Psoas muscle (tissue), 8 donors: ENCODE results near the gene RSKR. TPM values are rescaled to one million over a fixed set of nuclear protein-coding genes. Genes with fewer than 3 reads are reported as not detected.
"Not testable (repeated sequence)": the region's sequence is repeated elsewhere in the genome, so short reads cannot be mapped to it uniquely, and the experiment has no call there.

Experiments used
- ATAC-seq, 4 donors: fragments of 200-7000 bp; cut with Tn5 transposase; one replicate each; pipeline ENCODE4 v1.9.1; 2020; ENCODE audit warnings: moderate library complexity in 3 of 4, mild to moderate bottlenecking in 2 of 4
- DNase-seq, 2 donors: peaks; one replicate each; pipeline ENCODE4 v3.0.0-alpha.2; 2020
- H3K27ac ChIP-seq: fragments of 200-600 bp; one replicate; pipeline ENCODE4 v1.8.0; 2022
- H3K27me3 ChIP-seq, 3 donors: fragments of 200-600 bp in 1 of 3; one replicate each; pipeline versions ENCODE4 v1.6.1 to v1.8.0; 2013 to 2022; ENCODE audit warnings: low read length in 2 of 3, mild to moderate bottlenecking in 2 of 3, moderate library complexity in 1 of 3; ENCODE audit not compliant: insufficient read depth in 3 of 3
- H3K36me3 ChIP-seq, 2 donors: fragments of 200-600 bp in 1 of 2; one replicate each; pipeline versions ENCODE4 v1.6.1 to v1.8.0; 2013 to 2022; ENCODE audit warnings: low read depth in 1 of 2, mild to moderate bottlenecking in 1 of 2, moderate library complexity in 1 of 2; ENCODE audit not compliant: insufficient read depth in 1 of 2
- H3K4me1 ChIP-seq: fragments of 200-600 bp; one replicate; pipeline ENCODE4 v1.8.0; 2022
- H3K4me3 ChIP-seq: fragments of 200-600 bp; one replicate; pipeline ENCODE4 v1.8.0; 2022; ENCODE audit warnings: mild to moderate bottlenecking
- H3K9me3 ChIP-seq: fragments of 200-600 bp; one replicate; pipeline ENCODE4 v1.8.0; 2022
- WGBS, 3 donors: extraction: QIAGEN DNeasy Blood & Tissue Kit; methylation state at CpG; one replicate each; pipeline versions ENCODE4 v1.1.6 to v1.1.7; 2013; 5-methylcytosine and 5-hydroxymethylcytosine counted together
- intact Hi-C, 2 donors: fragments of 100-400 bp; cut with DNase I; formaldehyde crosslinking; loops; one replicate each; pipeline versions ENCODE4 v1.11.0 to v1.14.2; 2022
- polyA plus RNA-seq, 3 donors: library from polyadenylated mRNA; stranded (reverse); fragments of 200-250 nt; gene quantifications; one replicate each; pipeline ENCODE4 v1.2.3, GENCODE V29; 2013
- total RNA-seq, 4 donors: library from RNA; stranded (reverse); fragmentation: NEBNext Ultra II Directional in 2 of 4; extraction: Animal tissue kit (Norgen Biotek cat#: 25700) in 2 of 4; gene quantifications; one replicate each; pipeline versions ENCODE4 v1.2.1 to v1.2.4, GENCODE V29; 2021 to 2023
- TF ChIP-seq, protein P1 (sequence below): fragments of 200-600 bp; IDR thresholded peaks from one replicate; pipeline ENCODE4 v1.8.0; 2022; ENCODE audit warnings: antibody characterized with exemption
- donor health status: healthy with polysubstance abuse.
- donor health status: DM: no; HTN: no; CAD: no; lungs with moderate emphysema.
- donor health status: Bipolar disorder and iron deficiency.
- donor health status: healthy.
- donor health status: DM: yes; HTN: yes; CAD: no.
- donor health status: DM: no; HTN: no; CAD: no.
- donor health status: DM: no; HTN: no; CAD: no.
- donor health status: DM: yes; HTN: yes; CAD: no.

The RSKR gene
- total and polyA plus RNA-seq, 7 donors = 2.0 to 7.6 (median 4.3) TPM

DNA sequence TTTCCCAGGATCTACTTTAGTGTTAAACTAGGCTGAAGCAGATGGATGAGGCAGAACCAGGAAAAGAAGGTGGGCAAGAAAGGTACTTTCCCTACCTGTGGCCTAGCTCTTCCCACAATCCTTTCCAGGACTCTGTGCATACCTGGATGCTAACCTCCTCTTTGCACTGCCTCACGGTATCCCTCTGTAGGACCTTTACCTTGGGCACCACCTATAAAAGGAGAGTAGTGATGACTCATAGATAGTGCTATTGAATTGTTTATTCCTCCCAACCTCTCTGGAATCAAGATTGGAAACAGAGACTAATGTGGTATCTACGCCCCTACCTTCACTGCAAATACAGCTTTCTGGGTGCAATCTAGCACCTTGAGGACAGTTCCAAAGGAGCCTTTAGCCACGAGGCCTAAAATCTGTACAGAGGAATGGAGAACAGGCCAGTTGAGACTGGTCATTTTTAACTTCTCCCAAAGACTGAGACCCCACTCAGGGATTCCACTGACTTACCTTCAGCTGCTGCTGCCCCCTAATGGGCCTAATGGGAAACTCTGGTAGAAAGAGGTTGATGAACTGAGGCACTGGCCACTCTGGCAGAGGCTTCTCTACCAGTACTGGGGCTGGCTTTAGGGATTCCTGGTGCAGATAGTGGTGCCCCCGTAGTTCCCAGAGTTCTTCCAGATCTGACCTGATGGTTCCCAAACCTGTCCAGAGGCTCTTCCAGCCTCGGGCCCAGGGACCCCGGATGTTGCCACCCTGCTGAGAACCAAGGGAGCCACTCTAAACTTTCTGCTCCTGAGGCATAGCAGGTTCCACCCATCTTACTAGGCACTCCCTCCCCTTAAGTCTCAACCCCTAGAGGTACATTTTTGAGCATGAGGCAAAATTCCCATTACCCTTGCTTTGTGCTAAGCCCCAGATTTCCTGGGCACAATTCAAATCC is 781 bp downstream of the RSKR start:
- no peak overlapping the region for H3K27ac ChIP-seq
- ATAC-seq = peak in 2 of 4 donors; percentile 55 to 57
- no peaks in the 10 kb centered on the region for H3K9me3 ChIP-seq
- TF ChIP-seq, protein P1, sequence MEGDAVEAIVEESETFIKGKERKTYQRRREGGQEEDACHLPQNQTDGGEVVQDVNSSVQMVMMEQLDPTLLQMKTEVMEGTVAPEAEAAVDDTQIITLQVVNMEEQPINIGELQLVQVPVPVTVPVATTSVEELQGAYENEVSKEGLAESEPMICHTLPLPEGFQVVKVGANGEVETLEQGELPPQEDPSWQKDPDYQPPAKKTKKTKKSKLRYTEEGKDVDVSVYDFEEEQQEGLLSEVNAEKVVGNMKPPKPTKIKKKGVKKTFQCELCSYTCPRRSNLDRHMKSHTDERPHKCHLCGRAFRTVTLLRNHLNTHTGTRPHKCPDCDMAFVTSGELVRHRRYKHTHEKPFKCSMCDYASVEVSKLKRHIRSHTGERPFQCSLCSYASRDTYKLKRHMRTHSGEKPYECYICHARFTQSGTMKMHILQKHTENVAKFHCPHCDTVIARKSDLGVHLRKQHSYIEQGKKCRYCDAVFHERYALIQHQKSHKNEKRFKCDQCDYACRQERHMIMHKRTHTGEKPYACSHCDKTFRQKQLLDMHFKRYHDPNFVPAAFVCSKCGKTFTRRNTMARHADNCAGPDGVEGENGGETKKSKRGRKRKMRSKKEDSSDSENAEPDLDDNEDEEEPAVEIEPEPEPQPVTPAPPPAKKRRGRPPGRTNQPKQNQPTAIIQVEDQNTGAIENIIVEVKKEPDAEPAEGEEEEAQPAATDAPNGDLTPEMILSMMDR = peak; percentile 54
- intact Hi-C loops = loop anchor here (2.0 to 5.0 kb wide), 2 partner anchors 116 to 118 kb away; no protein-coding TSS in a partner anchor
- no peaks in the 10 kb centered on the region for H3K4me1 ChIP-seq
- WGBS, 3 donors = 78 to 81% (median 81%) methylated on average over 6 of the region's 6 CpGs
- no peaks in the 10 kb centered on the region for H3K27me3 ChIP-seq
- DNase-seq = no peak
- H3K4me3 ChIP-seq = no peak overlapping the region
- peaks cover 20 to 98% of the 10 kb centered on the region in 2 donors for H3K36me3 ChIP-seq

DNA sequence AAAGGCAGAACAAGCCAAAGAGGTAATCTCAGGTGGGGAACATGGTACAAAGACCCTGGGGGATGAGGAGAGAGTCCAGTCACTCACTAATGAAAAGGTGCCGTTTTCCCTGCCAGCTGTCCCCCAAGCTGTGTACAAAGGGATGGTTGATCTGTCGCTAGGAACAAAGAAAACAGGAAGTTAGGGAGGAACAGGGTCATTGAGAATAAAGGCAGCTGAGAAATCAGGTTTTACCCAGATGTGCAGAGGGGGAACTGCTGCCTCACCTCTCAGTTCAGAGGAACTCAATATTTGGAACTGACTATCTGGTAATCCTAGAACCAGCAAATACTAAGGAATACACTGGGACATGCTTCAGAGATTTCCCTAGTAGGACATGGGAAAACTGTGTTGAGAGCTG is 1.5 kb downstream of the RSKR start:
- Histone ChIP-seq H3K27ac (no peak overlapping the region), H3K9me3 (no peaks in the 10 kb centered on the region), H3K4me1 (no peaks in the 10 kb centered on the region), H3K4me3 (no peak overlapping the region), H3K36me3 (peaks cover 20 to 95% of the 10 kb centered on the region in 2 donors), H3K27me3 (no peaks in the 10 kb centered on the region)
- DNase-seq = no peak
- WGBS, 3 donors = 56 to 79% (median 69%) methylated on average over 2 of the region's 2 CpGs
- ATAC-seq = no peak
- intact Hi-C loops = loop anchor here (2.0 to 5.0 kb wide), 2 partner anchors 115 to 118 kb away; no protein-coding TSS in a partner anchor
- TF ChIP-seq, protein P1 = no peak

DNA sequence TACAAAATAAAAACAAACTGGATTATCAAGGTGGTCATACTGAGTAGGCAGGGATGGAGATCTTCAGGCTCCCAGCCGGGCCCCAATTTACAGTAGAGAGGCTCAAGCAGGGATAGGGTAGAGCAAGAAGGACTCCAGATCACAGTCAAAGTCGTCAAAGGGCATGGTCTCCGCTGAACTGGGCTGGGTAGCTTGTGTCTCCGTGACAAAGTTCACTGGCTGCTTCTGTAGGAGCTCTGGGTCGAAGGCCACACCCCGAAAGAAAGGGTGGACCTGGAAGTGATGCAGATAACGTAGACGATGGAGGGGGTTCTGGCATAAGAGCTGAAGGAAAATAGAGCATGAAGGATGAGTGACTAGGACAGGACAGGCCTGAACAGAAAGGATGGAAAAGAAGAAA is 3.6 kb downstream of the RSKR start:
- Histone ChIP-seq H3K36me3 (peaks cover 6 to 73% of the 10 kb centered on the region in 2 donors), H3K4me1 (no peaks in the 10 kb centered on the region), H3K27me3 (no peaks in the 10 kb centered on the region), H3K27ac (no peak overlapping the region), H3K9me3 (no peaks in the 10 kb centered on the region), H3K4me3 (no peak overlapping the region)
- TF ChIP-seq, protein P1 = no peak
- WGBS, 3 donors = 87 to 91% (median 87%) methylated on average over 8 of the region's 8 CpGs
- ATAC-seq (no peak), DNase-seq (no peak)
- intact Hi-C loops = loop anchor here in 1 of 2 donors (5.0 kb wide), 1 partner anchor 113 kb away; no protein-coding TSS in a partner anchor

DNA sequence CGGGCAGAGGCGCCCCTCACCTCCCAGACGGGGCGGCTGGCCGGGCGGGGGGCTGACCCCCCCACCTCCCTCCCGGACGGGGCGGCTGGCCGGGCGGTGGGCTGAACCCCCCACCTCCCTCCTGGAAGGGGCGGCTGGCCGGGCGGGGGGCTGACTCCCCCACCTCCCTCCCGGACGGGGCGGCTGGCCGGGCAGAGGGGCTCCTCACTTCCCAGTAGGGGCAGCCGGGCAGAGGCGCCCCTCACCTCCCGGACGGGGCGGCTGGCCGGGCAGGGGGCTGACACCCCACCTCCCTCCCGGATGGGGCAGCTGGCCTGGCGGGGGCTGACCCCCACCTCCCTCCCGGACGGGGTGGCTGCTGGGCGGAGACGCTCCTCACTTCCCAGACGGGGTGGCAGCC is 10.0 kb downstream of the RSKR start:
- H3K9me3 ChIP-seq, intact Hi-C loops, ATAC-seq, H3K27ac ChIP-seq, H3K4me3 ChIP-seq, H3K4me1 ChIP-seq, DNase-seq, H3K27me3 ChIP-seq: not testable (repeated sequence)
- 92 to 100% (median 94%) methylated on average over 3 to 31 of the region's 31 CpGs for WGBS, 3 donors
- H3K36me3 ChIP-seq = peaks cover 0 to 12% of the 10 kb centered on the region in 2 donors
